ENCODE measurements around the gene WWOX. TPM values are rescaled to one million over a fixed set of nuclear protein-coding genes. Genes with fewer than 3 reads are reported as not detected.

WWOX gene
- total RNA-seq, 4 donors from 2014 or later: 21.4 to 55.6 (median 33.2) TPM

GRCh38 chr16:78176435-78176834 lies 77.0 kb downstream of the WWOX start:
- DNase-seq (ENCODE audit: low spot score) (no peak), ATAC-seq (ENCODE audit: low FRiP score) (no peak)
- TF ChIP-seq CTCF (IDR thresholded peaks at IDR 0.05): no peak

- DNase-seq (ENCODE audit: low spot score): no peak
- no peak for TF ChIP-seq CTCF (IDR thresholded peaks at IDR 0.05)
- no peak for ATAC-seq (ENCODE audit: low FRiP score)
Observed at GRCh38 chr16:78177218-78177617, 77.8 kb downstream of the WWOX start.

- ATAC-seq (ENCODE audit: low FRiP score): no peak
- no peak for DNase-seq (ENCODE audit: low spot score)
Observed at GRCh38 chr16:78177987-78178386, 78.5 kb downstream of the WWOX start.

GRCh38 chr16:78179666-78180065 lies 80.2 kb downstream of the WWOX start:
- TF ChIP-seq CTCF (IDR thresholded peaks at IDR 0.05): no peak
- ATAC-seq (ENCODE audit: low FRiP score) (no peak), DNase-seq (ENCODE audit: low spot score) (no peak)

More at GRCh38 chr16:78177987-78178386, 78.5 kb downstream of the WWOX start:
- no peak for TF ChIP-seq CTCF (IDR thresholded peaks at IDR 0.05)

- no peak for TF ChIP-seq CTCF (IDR thresholded peaks at IDR 0.05)
- no peak for DNase-seq (ENCODE audit: low spot score)
- no peak for ATAC-seq (ENCODE audit: low FRiP score)
Observed at GRCh38 chr16:78180349-78180748, 80.9 kb downstream of the WWOX start.

GRCh38 chr16:78183437-78184237 lies 84.2 kb downstream of the WWOX start:
- ATAC-seq (ENCODE audit: low FRiP score): no peak
- DNase-seq (ENCODE audit: low spot score): no peak
- TF ChIP-seq CTCF (IDR thresholded peaks at IDR 0.05): no peak
